Amniotic epithelial cell (primary cell): ENCODE results near the gene TCF23.
"Not testable (repeated sequence)": the region's sequence is repeated elsewhere in the genome, so short reads cannot be mapped to it uniquely, and the experiment has no call there.

Source experiments
- DNase-seq: peaks from one replicate; pipeline ENCODE4 v3.0.0-alpha.2; 2010; ENCODE audit warnings: low read depth

Gene TCF23

DNA sequence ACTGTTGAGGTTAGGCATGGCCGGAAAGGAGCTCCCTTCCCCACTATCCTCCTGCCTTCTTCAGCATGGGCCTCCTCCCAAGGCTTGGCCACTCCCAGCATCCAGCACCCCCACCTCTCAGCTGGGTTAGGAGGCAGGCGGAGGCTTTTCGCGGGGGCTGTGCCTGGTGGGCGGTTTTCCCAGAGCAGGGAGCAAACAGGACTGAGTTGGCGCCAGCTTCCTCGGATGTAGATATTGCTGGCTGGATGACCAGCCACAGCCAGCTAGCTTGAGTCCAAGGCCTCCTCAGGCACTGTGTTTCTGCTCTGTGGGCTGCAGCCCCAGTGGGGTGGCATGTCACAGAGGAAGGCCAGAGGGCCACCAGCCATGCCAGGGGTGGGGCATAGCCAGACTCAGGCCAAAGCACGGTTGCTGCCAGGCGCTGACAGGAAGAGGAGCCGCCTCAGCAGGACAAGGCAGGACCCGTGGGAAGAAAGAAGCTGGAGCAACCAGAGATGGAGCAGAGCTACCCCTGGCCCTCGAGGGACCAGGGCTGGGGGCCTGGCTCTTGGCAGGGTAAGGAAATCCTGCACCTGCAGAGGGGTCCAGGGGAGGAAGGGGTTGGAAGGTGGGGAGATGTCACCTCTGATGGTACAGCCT lies at the start of gene TCF23:
TCF23 (plus strand) TSS at position 204 of the 639 bp plus-strand sequence; CDS start at position 334, 130 bp downstream.
- peak; percentile 43 for DNase-seq

DNA sequence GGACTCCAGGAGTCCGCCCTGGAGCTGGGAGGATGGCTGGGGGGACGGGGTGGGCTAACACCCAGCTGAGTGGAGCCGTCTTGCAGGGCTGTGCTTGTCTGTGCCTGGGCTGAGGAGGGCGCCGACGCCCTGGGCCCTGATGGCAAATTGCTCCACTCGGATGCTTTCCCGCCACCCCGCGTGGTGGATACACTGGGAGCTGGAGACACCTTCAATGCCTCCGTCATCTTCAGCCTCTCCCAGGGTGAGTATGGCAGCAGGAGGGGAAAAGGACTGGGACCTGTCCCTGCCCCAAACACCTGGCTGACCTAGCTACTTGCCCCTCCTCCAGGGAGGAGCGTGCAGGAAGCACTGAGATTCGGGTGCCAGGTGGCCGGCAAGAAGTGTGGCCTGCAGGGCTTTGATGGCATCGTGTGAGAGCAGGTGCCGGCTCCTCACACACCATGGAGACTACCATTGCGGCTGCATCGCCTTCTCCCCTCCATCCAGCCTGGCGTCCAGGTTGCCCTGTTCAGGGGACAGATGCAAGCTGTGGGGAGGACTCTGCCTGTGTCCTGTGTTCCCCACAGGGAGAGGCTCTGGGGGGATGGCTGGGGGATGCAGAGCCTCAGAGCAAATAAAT lies 49.4 kb upstream of the TCF23 start:
- no peak for DNase-seq

DNA sequence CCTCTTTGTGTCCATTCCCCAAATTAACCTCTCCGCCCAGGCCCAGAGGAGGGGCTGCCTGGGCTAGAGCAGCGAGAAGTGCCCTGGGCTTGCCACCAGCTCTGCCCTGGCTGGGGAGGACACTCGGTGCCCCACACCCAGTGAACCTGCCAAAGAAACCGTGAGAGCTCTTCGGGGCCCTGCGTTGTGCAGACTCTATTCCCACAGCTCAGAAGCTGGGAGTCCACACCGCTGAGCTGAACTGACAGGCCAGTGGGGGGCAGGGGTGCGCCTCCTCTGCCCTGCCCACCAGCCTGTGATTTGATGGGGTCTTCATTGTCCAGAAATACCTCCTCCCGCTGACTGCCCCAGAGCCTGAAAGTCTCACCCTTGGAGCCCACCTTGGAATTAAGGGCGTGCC lies 48.8 kb upstream of the TCF23 start:
- no peak for DNase-seq

DNA sequence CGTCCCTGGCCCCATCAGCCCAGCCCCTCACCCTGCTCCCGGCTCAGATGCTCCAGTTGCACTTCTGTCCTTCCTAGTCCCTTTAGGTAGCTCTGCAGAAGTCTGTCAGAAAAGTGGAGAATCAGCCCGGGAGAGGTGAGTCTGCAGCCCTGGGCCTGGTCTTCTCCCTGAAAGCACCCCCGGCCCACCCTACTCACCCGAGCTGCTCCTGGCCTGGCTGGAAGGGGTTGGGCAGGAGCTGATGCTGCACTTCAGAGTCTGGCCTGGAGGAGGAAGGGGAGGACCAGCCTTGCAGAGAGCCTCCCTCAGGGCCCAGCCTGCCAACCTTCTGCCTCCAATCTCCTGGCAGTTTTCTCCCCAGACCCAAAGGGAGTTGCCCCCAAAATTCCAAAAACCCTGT lies 46.5 kb upstream of the TCF23 start:
- DNase-seq, result no peak

DNA sequence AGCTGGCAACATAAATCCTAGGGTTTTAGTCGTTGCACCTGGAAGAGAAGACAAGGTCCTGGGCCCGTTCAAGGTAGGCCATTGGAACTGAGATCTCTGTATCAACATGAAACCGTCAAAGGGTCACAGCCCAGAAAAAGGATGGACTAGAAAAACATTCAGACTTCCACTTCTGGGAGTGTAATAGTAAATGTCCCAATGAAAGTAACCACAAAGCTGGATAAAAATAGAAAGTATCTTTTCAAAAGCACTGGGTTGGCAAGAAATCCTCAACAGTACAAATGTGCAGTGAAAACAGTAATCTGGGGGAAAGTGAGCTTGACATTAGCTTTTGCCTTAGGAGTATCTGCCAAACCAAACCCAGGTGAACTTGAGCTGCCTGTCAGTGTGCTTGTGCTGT lies 42.8 kb upstream of the TCF23 start:
- DNase-seq, result no peak

DNA sequence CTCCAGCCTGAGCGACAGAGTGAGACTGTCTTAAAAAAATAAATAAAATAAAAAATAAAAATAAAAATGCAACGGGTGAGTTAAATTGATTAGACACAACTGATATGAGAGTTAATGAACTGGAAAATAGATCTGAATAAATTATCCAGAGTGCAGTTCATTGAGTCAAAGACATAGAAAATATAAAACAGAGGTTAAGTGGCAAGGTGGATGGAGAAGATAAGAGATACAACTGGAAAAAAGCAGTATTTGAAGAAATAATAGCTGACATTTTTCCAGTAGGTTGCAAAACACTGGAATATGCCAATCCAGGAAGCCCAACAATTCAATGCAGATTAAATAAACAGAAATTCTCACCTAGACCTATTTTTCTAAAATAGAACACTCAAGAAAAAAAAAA lies 40.6 kb upstream of the TCF23 start:
- DNase-seq, result no peak

DNA sequence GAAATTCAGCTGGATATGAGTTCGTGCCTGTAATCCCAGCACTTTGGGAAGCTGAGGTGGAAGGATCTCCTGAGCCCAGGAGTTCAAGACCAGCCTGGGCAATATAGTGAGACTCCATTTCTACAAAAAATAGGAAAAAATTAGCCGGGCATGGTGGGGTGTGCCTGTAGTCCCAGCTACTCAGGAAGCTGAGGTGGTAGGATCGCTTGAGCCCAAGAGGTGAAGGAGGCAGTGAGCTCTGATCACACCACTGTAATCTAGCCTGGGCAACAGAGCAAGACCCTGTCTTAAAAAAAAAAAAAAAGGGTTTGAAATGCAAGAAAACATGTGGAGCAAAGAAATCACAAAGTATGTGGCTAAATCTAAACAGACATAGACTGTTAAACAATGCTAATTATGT lies 39.7 kb upstream of the TCF23 start:
- no peak for DNase-seq

DNA sequence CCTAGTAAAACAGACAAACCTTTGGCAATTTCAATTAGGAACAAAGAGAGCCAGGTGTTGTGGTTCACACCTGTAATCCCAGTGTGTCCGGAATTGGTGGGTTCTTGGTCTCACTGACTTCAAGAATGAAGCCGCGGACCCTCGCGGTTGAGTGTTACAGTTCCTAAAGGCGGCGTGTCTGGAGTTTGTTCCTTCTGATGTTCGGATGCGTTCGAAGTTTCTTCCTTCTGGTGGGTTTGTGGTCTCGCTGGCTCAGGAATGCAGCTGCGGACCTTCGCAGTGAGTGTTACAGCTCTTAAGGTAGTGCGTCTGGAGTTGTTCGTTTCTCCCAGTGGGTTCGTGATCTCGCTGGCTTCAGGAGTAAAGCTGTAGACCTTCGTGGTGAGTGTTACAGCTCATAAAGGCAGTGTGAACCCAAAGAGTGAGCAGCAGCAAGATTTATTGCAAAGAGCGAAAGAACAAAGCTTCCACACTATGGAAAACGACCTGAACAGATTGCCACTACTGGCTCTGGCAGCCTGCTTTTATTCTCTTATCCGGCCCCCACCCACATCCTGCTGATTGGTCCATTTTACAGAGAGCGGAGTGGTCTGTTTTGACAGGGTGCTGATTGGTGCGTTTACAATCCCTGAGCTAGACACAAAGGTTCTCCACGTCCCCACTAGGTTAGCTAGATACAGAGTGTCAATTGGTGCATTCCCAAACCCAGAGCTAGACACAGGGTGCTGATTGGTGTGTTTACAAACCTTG lies 38.0 kb upstream of the TCF23 start:
- DNase-seq, result not testable (repeated sequence)

DNA sequence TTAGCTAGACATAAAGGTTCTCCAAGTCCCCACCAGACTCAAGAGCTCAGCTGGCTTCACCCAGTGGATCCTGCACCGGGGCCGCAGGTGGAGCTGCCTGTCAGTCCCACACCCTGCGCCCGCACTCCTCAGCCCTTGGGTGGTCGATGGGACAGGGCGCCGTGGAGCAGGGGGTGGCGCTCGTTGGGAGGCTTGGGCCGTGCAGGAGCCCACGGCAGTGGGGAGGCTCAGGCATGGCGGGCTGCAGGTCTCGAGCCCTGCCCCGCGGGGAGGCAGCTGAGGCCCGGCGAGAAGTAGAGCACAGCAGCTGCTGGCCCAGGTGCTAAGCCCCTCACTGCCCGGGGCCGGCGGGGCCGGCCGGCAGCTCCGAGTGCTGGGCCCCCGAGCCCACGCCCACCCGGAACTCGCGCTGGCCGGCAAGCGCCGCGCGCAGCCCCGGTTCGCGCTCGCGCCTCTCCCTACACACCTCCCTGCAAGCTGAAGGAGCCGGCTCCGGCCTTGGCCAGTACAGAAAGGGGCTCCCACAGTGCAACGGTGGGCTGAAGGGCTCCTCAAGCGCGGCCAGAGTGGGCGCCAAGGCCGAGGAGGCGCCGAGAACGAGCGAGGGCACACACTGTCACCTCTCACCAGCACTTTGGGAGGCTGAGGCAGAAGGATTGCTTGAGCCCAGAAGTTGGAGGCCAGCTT lies 37.3 kb upstream of the TCF23 start:
- not testable (repeated sequence) for DNase-seq

DNA sequence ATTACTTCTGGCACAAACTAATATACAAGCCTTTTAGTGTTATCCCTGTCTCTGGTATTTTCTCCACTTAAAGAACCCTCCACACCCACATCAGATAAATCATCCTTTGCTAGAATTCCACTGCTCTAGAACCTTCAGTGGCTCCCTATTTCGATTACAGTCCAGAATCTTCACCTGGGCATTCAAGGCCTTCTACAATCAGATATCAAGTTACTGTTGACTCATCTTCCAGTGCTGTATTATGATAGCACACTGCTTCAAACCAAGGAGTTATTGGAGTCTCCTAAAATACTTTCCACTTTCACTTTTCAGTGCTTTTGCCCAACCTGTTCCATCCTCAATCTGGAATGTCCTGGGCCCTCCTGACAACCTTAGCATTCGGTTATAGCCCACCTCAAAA lies 33.3 kb upstream of the TCF23 start:
- DNase-seq, result no peak

DNA sequence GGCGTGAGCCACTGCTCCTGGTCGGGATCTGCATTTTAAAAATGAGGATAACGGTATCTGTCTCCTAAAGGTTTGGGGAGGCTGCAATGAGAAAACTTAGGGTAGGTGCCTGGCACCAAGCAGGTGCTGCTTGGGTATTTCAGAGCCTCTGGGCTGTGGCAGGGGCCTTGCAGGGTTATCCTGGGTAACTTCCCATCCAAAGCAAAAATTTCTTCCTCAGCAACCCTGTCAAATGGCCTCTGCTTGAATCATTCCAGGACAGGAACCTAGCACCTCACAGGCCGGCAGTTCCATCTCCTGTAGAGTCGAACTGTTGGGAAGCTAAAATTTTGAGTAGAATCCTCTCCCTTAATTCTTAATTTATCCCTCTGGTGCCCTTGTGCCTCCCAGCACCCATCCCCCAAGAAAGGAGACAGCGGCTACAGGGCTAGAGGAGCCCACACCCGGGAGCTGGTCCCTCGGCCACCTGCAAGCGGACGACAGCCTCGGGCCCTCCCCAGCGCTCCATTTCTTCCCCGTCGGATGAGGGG lies 30.7 kb upstream of the TCF23 start:
- no peak for DNase-seq

DNA sequence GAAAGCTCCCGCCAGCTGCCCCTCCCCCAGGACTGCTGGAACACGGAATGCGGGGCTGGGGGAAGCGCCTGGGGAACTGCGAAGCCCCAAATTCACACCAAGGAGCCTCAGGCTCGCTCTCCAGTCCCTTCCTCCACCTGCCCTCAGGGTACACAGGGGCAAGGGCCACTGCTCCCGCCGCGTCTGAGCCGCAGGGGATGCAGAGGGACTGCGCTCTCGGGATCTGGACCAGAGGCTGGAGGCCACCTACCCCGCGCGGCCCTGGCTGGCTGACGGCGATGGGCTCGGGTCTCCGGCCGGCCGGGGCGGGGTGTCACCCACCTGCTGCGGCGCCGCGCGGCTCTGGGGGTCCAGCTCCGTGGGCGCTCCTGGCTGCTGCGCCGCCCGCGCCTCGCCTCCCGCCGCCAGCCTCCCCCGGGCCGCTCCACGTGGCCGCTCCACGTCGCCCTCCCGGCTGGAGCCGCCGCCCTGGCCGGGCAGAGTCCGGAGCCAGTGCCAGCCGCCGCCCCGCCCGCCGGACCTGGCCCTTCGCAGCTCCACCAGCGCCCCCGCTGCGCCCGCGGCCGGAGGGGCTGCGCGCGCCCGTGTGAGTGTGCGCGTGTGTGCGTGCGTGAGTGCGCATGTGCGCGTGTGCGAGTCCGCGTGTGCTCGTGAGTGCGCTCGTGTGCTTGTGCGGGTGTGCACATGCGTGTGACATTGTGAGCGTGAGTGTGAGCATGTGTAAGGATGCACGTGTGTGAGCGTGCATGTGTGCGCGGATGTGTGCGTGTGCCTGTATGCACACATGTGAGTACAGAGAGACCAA lies 30.1 kb upstream of the TCF23 start, which contains the start of gene CGREF1:
CGREF1 (minus strand) TSS at position 604 of the 805 bp plus-strand sequence. CDS start 14,762 bp downstream, outside the sequence.
- no peak for DNase-seq

DNA sequence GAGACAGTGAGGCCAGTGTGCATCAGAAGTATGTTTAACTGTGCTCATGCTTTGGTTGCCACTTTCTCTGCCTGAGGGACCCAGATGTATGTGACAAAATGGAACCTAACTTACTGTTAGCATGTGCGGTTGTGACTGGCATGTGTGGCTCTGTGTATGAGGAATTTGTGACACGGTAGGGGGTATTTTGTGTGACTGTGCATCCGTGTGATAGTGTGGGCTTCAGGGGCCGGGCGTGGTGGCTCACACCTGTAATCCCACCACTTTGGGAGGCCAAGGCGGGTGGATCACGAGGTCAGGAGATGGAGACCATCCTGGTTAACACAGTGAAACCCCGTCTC lies 29.5 kb upstream of the TCF23 start:
- not testable (repeated sequence) for DNase-seq

DNA sequence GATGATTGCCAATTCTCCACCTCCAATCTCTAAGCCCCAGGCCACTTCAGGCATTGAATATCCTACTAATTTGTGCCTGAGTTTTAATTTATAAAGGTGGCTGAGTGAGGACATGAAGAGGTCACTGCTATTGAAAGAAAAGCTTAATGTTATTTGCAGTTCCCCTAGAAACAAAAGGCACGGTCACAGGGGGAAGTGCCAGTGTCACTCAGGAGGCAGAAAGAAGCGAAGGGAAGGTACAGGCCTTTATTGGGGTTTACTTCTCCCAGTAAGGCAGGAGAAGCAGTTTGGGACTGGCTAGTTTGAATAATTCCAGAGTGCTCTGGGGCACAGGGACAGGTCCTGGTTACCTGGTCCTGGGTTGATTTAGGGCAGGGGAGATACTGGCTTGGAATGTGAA lies 26.9 kb upstream of the TCF23 start:
- DNase-seq, result no peak

DNA sequence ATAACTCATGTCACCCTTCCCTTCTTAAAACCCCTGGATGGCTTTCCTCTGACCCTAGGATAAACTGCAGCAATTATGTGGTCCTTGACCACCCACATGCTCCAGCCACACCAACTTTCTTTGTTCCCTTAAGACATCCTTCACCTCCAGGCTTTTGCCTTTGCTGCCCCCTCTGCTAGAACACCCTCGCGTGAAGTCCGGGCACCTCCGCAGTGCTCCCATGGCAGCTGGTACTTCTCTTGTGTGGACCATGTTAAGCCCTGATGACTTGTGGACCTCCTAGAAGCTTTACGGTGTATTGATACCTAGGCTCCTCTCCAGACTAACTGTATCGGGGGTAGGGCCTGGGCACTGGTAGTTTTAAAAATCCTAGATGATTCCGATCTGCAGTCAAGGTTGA lies 26.0 kb upstream of the TCF23 start:
- no peak for DNase-seq

DNA sequence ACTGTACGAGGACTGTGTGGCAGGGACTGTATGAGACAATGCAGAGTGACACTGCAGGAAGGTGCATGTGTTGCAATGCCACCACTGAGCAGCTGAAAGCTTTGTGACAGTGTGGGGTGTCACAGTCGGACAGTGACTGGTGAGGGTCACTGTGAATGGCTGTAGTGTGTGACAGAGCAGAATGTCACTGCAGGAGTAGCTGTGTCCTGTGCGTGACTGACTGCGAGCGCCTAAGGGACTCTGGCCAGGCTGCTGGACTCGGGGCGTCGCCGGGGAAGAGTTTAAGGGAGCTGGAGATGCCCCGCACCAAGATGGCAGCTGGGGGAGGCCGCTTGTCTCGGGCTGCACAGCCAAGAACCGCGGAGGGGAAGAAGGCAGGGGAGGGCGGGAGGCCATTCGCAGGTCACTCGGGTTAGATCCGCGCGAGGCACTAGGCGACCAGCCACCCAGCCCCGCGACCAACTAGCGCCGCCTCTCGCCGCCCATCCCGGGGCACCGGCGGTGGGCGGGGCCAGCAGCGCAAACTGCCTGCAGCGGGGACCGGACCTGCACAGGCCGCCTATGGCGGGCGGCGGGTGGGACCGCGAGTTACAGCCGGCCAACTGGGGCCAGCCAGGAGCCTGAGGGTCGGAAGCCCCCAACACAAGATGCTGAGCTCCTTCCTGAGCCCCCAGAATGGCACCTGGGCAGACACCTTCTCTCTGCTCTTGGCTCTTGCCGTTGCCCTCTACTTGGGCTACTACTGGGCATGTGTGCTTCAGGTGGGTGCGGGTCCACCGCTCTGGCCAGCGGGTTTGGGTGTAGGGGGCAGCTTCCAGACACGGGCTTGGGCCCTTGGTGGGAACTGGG lies 25.3 kb upstream of the TCF23 start, which contains the start of gene ABHD1:
ABHD1 (plus strand) TSS at position 514 of the 849 bp plus-strand sequence; CDS start at position 648, 134 bp downstream.
- DNase-seq, result no peak

DNA sequence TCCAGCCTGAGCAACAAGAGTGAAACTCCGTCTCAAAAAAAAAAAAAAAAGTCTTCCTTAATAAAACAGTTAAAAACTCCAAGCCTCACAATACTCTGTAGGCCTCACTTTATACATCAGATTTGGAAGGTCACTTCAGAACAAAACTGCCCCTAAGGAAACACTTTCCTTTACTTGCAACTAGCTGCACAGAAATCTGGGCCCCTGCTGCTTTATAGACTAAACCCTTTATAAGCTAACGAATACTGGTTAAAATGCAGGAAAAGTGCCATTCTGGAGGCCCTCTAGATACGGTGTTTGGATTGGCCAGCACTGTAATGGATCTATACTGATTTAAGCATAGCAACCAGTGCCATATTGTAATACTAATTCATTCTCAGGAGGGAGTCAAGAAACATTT lies 23.7 kb upstream of the TCF23 start:
- DNase-seq, result no peak

DNA sequence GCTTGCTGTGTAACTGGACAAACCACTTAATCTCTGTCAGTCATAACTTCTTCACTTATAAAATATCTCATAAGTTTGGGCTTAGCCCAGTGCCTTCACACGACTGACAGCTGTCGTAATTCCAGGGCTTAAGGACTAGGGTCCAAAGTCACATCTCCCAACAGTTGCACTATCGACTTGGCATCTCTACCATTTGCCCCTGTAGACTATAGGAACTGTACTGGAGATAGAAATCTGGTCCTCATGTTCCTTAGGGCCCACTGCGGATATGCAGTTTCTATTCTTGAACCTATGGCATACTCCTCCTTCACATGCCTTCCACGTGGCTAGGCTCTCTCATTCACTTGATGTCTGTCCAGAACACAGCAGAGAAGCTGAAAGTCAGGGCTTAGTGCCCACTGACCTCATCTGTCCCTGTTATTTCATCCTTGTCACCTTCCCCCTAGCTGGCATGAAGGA lies 22.5 kb upstream of the TCF23 start:
- DNase-seq, result no peak

DNA sequence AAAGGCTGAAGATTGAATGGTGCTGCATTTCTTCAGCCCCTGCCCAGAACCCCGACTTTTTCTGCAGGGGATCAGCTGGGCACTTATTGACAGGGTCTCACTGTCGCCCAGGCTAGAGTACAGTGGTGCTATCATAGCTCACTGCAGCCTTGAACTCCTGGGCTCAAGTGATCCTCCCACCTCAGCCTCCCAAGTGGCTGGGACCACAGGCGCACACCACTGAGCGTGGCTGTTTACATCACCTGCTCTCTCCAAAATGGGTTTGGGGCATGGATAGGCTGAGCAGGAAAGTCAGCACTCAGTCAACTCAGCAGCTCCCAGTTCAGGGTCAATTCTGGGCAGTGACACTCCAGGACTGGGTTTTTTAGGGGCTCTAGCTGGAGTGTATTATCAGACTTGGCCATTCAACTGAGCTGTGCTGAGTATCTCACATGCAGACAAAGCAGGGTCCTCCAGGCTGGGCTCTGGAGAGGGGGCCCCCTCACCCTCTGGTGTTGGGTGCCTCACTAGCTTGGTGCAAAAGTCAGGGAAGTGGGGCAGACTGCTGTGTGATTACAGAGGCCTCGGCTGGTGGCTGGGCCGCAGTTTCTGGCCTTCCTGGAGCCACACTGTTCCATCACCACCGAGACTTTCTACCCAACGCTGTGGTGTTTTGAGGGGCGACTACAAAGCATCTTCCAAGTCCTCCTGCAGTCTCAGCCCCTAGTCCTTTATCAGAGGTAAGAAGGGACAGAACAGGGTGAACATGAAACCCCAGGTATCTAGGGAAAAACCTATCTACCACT lies 20.7 kb upstream of the TCF23 start:
- no peak for DNase-seq
